AG09309 (cell line): ENCODE results near the gene CNGA4.

ENCODE experiments used
- DNase-seq: peaks from one replicate; pipeline ENCODE4 v3.0.0-alpha.2; 2010; ENCODE audit warnings: low read depth
- H3K4me3 ChIP-seq: 2 replicates; pipeline ENCODE4 v1.5.1; 2011; ENCODE audit warnings: mild to moderate bottlenecking, low read depth, low read length, moderate library complexity; ENCODE audit not compliant: control insufficient read depth
- CTCF ChIP-seq: IDR thresholded peaks from 2 replicates; pipeline ENCODE4 v1.5.1; 2011; ENCODE audit warnings: mild to moderate bottlenecking, low read depth, low read length, inconsistent platforms; ENCODE audit not compliant: insufficient read depth, control insufficient read depth; ENCODE audit errors: missing control alignments

Gene CNGA4

GRCh38 chr11:6206456-6207180, 32.3 kb upstream of the CNGA4 start:
- no peak overlapping the region for H3K4me3 ChIP-seq

GRCh38 chr11:6209801-6210200, 29.1 kb upstream of the CNGA4 start:
- H3K4me3 ChIP-seq: no peak overlapping the region
- TF ChIP-seq CTCF: no peak
- no peak for DNase-seq

More at GRCh38 chr11:6206456-6207180, 32.3 kb upstream of the CNGA4 start:
- TF ChIP-seq CTCF: no peak
- DNase-seq: no peak

GRCh38 chr11:6210274-6210955, 28.5 kb upstream of the CNGA4 start:
- DNase-seq: no peak
- H3K4me3 ChIP-seq: no peak overlapping the region
- TF ChIP-seq CTCF: no peak

GRCh38 chr11:6214530-6214929, 24.4 kb upstream of the CNGA4 start:
- no peak overlapping the region for H3K4me3 ChIP-seq
- no peak for TF ChIP-seq CTCF
- DNase-seq: no peak

GRCh38 chr11:6216501-6216900, 22.4 kb upstream of the CNGA4 start:
- TF ChIP-seq CTCF: no peak
- H3K4me3 ChIP-seq: no peak overlapping the region
- no peak for DNase-seq

- no peak for DNase-seq
- TF ChIP-seq CTCF: no peak
- H3K4me3 ChIP-seq: no peak overlapping the region
Measured at GRCh38 chr11:6217722-6218121, 21.2 kb upstream of the CNGA4 start.
